Measurements from ENCODE around the gene TMEM225B.
"Not testable (repeated sequence)": the region's sequence is repeated elsewhere in the genome, so short reads cannot be mapped to it uniquely, and the experiment has no call there.

Gene TMEM225B

DNA sequence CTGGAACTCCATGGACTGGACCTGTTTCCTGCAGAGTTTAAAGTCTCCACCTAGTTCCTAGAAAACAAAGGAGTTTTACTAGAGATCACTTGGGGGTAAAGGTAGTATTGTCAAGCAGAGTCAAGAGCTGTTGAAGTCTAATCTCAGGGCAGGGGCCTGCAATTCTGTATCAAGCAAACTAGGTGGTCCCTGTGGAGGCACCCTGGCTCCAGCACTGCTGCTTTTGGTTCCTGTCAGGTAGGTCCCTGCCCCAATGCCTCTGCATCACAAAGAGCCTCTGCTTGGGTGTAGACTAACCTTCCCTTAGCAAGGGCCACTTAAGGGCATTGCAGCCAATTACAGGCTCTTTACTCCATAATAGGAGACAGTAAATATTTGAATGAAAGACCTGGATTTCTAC is 41.2 kb downstream of the TMEM225B start:
- Mint-ChIP-seq H3K27me3 (no peaks in the 10 kb centered on the region), H3K9me3 (no peaks in the 10 kb centered on the region), H3K4me1 (ENCODE audit: low read depth in 2 of 2) (no peaks in the 10 kb centered on the region), H3K36me3 (ENCODE audit: insufficient read depth) (no peaks in the 10 kb centered on the region), H3K4me3 (no peak overlapping the region), H3K27ac (peak overlapping the region in 1 of 2 donors; percentile 22)
- ATAC-seq (replicated peaks) (no peak), DNase-seq (no peak)

GRCh38 chr7:99642027-99642426 is 44.0 kb downstream of the TMEM225B start:
- H3K27ac Mint-ChIP-seq, result no peak overlapping the region
- no peak for ATAC-seq (replicated peaks)
- no peak for DNase-seq
- H3K36me3 Mint-ChIP-seq (ENCODE audit: insufficient read depth), result no peaks in the 10 kb centered on the region
- H3K9me3 Mint-ChIP-seq, result no peaks in the 10 kb centered on the region
- H3K4me3 Mint-ChIP-seq, result no peak overlapping the region
- H3K4me1 Mint-ChIP-seq (ENCODE audit: low read depth in 2 of 2), result peaks cover 3 to 11% of the 10 kb centered on the region in 2 donors
- H3K27me3 Mint-ChIP-seq, result no peaks in the 10 kb centered on the region

DNA sequence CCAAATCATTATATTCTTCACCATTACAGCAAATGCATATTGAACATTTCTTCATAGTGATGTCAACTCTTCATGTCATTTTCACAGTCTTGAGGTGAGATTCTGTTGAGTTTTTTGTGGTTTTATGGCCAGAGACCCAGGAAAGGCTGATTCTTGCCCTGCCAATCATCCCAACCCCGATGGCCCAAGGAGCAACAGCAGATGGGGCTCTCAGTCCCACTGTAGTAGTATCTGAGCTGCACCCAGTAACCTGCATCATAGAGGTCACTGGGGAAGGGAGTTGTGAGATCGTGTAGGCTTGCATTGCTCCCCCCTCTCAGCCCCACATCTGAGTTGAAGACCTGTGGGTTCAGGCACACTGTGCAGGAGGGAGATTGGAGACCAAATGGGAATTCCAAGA is 45.4 kb downstream of the TMEM225B start:
- Mint-ChIP-seq H3K4me3 (no peak overlapping the region), H3K4me1 (ENCODE audit: low read depth in 2 of 2) (peaks cover 3 to 11% of the 10 kb centered on the region in 2 donors), H3K36me3 (ENCODE audit: insufficient read depth) (peaks cover 3% of the 10 kb centered on the region), H3K27me3 (no peaks in the 10 kb centered on the region), H3K9me3 (no peaks in the 10 kb centered on the region), H3K27ac (no peak overlapping the region)
- ATAC-seq (replicated peaks), result no peak
- no peak for DNase-seq

- Mint-ChIP-seq H3K36me3 (ENCODE audit: insufficient read depth) (peaks cover 3% of the 10 kb centered on the region), H3K27ac (no peak overlapping the region), H3K4me3 (no peak overlapping the region), H3K4me1 (ENCODE audit: low read depth in 2 of 2) (peaks cover 3 to 11% of the 10 kb centered on the region in 2 donors), H3K27me3 (no peaks in the 10 kb centered on the region), H3K9me3 (no peaks in the 10 kb centered on the region)
- DNase-seq (no peak), ATAC-seq (replicated peaks) (no peak)
Measured at GRCh38 chr7:99644431-99644830, 46.4 kb downstream of the TMEM225B start.

DNA sequence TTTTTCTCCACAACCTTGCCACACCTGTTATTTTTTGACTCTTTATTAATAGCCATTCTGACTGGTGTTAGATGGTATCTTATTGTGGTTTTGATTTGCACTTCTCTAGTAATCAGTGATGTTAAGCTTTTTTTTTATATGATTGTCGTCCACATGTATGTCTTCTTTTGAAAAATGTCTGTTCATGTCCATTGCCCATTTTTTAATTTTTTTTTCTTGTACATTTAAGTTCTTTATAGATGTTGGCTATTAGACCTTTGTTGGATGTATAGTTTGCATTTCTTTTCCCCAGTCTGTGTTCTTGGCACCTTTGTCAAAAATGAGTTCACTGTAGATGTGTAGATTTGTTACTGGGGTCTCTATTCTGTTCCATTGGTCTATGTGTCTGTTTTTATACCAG is 47.5 kb downstream of the TMEM225B start:
- H3K9me3 Mint-ChIP-seq, result no peaks in the 10 kb centered on the region
- H3K27ac Mint-ChIP-seq, result no peak overlapping the region
- DNase-seq (no peak), ATAC-seq (replicated peaks) (no peak)
- peaks cover 3 to 11% of the 10 kb centered on the region in 2 donors for H3K4me1 Mint-ChIP-seq (ENCODE audit: low read depth in 2 of 2)
- no peak overlapping the region for H3K4me3 Mint-ChIP-seq
- H3K27me3 Mint-ChIP-seq, result no peaks in the 10 kb centered on the region
- peaks cover 3% of the 10 kb centered on the region for H3K36me3 Mint-ChIP-seq (ENCODE audit: insufficient read depth)

GRCh38 chr7:99648843-99649242 is 50.8 kb downstream of the TMEM225B start:
- Mint-ChIP-seq H3K4me1 (ENCODE audit: low read depth in 2 of 2) (peaks cover 6 to 11% of the 10 kb centered on the region in 2 donors), H3K36me3 (ENCODE audit: insufficient read depth) (peaks cover 3% of the 10 kb centered on the region), H3K9me3 (no peaks in the 10 kb centered on the region), H3K27ac (no peak overlapping the region), H3K4me3 (no peak overlapping the region), H3K27me3 (no peaks in the 10 kb centered on the region)
- no peak for ATAC-seq (replicated peaks)
- DNase-seq, result no peak

- DNase-seq (no peak), ATAC-seq (replicated peaks) (no peak)
- Mint-ChIP-seq H3K27me3 (no peaks in the 10 kb centered on the region), H3K4me3 (no peak overlapping the region), H3K9me3 (no peaks in the 10 kb centered on the region), H3K36me3 (ENCODE audit: insufficient read depth) (peaks cover 3% of the 10 kb centered on the region), H3K27ac (no peak overlapping the region), H3K4me1 (ENCODE audit: low read depth in 2 of 2) (peaks cover 5 to 8% of the 10 kb centered on the region in 2 donors)
Measured at GRCh38 chr7:99651290-99651689, 53.2 kb downstream of the TMEM225B start.

GRCh38 chr7:99652671-99653070 is 54.6 kb downstream of the TMEM225B start:
- peaks cover 2% of the 10 kb centered on the region for H3K36me3 Mint-ChIP-seq (ENCODE audit: insufficient read depth)
- no peaks in the 10 kb centered on the region for H3K27me3 Mint-ChIP-seq
- H3K4me1 Mint-ChIP-seq (ENCODE audit: low read depth in 2 of 2), result peaks cover 11 to 14% of the 10 kb centered on the region in 2 donors
- H3K9me3 Mint-ChIP-seq, result no peaks in the 10 kb centered on the region
- H3K4me3 Mint-ChIP-seq, result no peak overlapping the region
- ATAC-seq (replicated peaks), result no peak
- no peak for DNase-seq
- no peak overlapping the region for H3K27ac Mint-ChIP-seq

DNA sequence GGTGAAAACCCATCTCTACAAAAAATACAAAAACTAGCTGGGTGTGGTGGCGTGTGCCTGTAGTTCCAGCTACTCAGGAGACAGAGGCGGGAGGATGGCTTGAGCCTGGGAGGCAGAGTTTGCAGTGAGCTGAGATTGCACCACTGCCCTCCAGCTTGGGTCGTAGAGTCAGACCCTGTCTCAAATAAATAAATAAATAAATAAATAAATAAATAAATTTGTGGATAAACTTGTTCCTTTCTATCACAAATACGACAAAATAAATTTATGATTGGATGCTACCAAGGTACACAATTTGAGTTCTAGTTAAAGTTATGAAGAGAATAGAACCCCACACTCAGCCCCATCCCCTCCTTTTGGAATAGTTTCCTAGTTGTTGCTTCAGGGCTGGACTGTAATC is 55.2 kb downstream of the TMEM225B start:
- not testable (repeated sequence) for DNase-seq; ATAC-seq (replicated peaks)

GRCh38 chr7:99653754-99654153 is 55.7 kb downstream of the TMEM225B start:
- DNase-seq (no peak), ATAC-seq (replicated peaks) (no peak)
- no peaks in the 10 kb centered on the region for H3K27me3 Mint-ChIP-seq
- no peaks in the 10 kb centered on the region for H3K9me3 Mint-ChIP-seq
- peaks cover 11 to 17% of the 10 kb centered on the region in 2 donors for H3K4me1 Mint-ChIP-seq (ENCODE audit: low read depth in 2 of 2)
- no peak overlapping the region for H3K4me3 Mint-ChIP-seq
- no peak overlapping the region for H3K27ac Mint-ChIP-seq
- no peaks in the 10 kb centered on the region for H3K36me3 Mint-ChIP-seq (ENCODE audit: insufficient read depth)

More for the DNA sequence above, 55.2 kb downstream of the TMEM225B start:
- peaks cover 11 to 17% of the 10 kb centered on the region in 2 donors for H3K4me1 Mint-ChIP-seq (ENCODE audit: low read depth in 2 of 2)
- H3K27me3 Mint-ChIP-seq; H3K4me3 Mint-ChIP-seq; H3K9me3 Mint-ChIP-seq; H3K27ac Mint-ChIP-seq; H3K36me3 Mint-ChIP-seq (ENCODE audit: insufficient read depth): not testable (repeated sequence)

DNA sequence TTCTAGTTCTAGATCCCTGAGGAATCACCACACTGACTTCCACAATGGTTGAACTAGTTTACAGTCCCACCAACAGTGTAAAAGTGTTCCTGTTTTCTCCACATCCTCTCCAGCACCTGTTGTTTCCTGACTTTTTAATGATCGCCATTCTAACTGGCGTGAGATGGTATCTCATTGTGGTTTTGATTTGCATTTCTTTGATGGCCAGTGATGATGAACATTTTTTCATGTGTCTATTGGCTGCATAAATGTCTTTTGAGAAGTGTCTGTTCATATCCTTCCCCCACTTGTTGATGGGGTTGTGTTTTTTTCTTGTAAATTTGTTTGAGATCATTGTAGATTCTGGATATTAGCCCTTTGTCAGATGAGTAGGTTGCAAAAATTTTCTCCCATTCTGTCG is 56.6 kb downstream of the TMEM225B start:
- H3K9me3 Mint-ChIP-seq; DNase-seq; H3K27me3 Mint-ChIP-seq; H3K36me3 Mint-ChIP-seq (ENCODE audit: insufficient read depth); H3K4me3 Mint-ChIP-seq; ATAC-seq (replicated peaks); H3K27ac Mint-ChIP-seq: not testable (repeated sequence)
- peaks cover 11 to 17% of the 10 kb centered on the region in 2 donors for H3K4me1 Mint-ChIP-seq (ENCODE audit: low read depth in 2 of 2)

DNA sequence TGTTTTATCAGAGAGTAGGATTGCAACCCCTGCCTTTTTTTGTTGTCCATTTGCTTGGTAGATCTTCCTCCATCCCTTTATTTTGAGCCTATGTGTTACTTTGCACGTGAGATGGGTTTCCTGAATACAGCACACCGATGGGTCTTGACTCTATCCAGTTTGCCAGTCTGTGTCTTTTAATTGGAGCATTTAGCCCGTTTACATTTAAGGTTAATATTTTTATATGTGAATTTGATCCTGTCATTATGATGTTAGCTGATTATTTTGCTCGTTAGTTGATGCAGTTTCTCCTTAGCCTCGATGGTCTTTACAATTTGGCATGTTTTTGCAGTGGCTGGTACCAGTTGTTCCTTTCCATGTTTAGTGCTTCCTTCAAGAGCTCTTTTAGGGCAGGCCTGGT is 59.8 kb downstream of the TMEM225B start:
- not testable (repeated sequence) for DNase-seq; H3K9me3 Mint-ChIP-seq; H3K36me3 Mint-ChIP-seq (ENCODE audit: insufficient read depth); H3K4me3 Mint-ChIP-seq; H3K27me3 Mint-ChIP-seq; H3K27ac Mint-ChIP-seq; ATAC-seq (replicated peaks)
- H3K4me1 Mint-ChIP-seq (ENCODE audit: low read depth in 2 of 2), result peaks cover 8 to 17% of the 10 kb centered on the region in 2 donors

Measured in effector memory CD8-positive, alpha-beta T cell (primary cell).